Heart left ventricle (tissue), 16 donors: ENCODE results near the gene SPSB3. TPM values are rescaled to one million over a fixed set of nuclear protein-coding genes. Genes with fewer than 3 reads are reported as not detected.

Source experiments
- ATAC-seq, 4 donors: fragments of 200-7000 bp; cut with Tn5 transposase; one replicate each; pipeline ENCODE4 v1.9.1; 2020 to 2022; ENCODE audit warnings: moderate library complexity in 4 of 4, mild to moderate bottlenecking in 3 of 4, moderate number of reproducible peaks in 1 of 4
- DNase-seq, 5 donors: peaks; one replicate each; pipeline ENCODE4 v3.0.0-alpha.2; 2020
- H3K27ac ChIP-seq, 12 donors: fragments of 200-600 bp; sonication (generic) in 4 of 12; one replicate each; pipeline versions ENCODE4 v1.5.0 to v1.8.0; 2016 to 2022; ENCODE audit warnings: mild to moderate bottlenecking in 2 of 12
- H3K27me3 ChIP-seq, 9 donors: fragments of 200-600 bp; sonication (generic) in 2 of 9; one replicate each; pipeline versions ENCODE4 v1.5.1 to v1.8.0; 2016 to 2022; ENCODE audit warnings: mild to moderate bottlenecking in 3 of 9
- H3K36me3 ChIP-seq, 9 donors: fragments of 200-600 bp; sonication (generic) in 2 of 9; one replicate each; pipeline versions ENCODE4 v1.5.0 to v1.8.0; 2018 to 2022; ENCODE audit warnings: mild to moderate bottlenecking in 2 of 9
- H3K4me1 ChIP-seq, 12 donors: fragments of 200-600 bp; sonication (generic) in 4 of 12; one replicate each; pipeline versions ENCODE4 v1.5.0 to v1.8.0; 2016 to 2022; ENCODE audit warnings: mild to moderate bottlenecking in 3 of 12
- H3K4me3 ChIP-seq, 12 donors: fragments of 200-600 bp; sonication (generic) in 4 of 12; one replicate each; pipeline versions ENCODE4 v1.5.0 to v1.8.0; 2017 to 2022; ENCODE audit warnings: mild to moderate bottlenecking in 9 of 12, moderate library complexity in 4 of 12
- H3K9me3 ChIP-seq, 12 donors: fragments of 200-600 bp; sonication (generic) in 4 of 12; one replicate each; pipeline versions ENCODE4 v1.5.0 to v1.8.0; 2016 to 2022; ENCODE audit warnings: mild to moderate bottlenecking in 1 of 12
- CTCF ChIP-seq, 12 donors: fragments of 200-600 bp; sonication (generic) in 4 of 12; IDR thresholded peaks; one replicate each; pipeline versions ENCODE4 v1.5.0 to v1.8.0; 2018 to 2022; ENCODE audit warnings: antibody characterized with exemption in 12 of 12, mild to moderate bottlenecking in 5 of 12
- POLR2A ChIP-seq, 2 donors: fragments of 450-650 bp; IDR thresholded peaks; one replicate each; pipeline ENCODE4 v1.6.1; 2017; ENCODE audit warnings: antibody characterized with exemption in 2 of 2, mild to moderate bottlenecking in 2 of 2, moderate library complexity in 2 of 2
- WGBS, 4 donors: extraction: QIAGEN DNeasy Blood & Tissue Kit in 2 of 4; methylation state at CpG; one replicate each; pipeline versions ENCODE4 v1.1.5 to v1.1.7; 2013 to 2018; 5-methylcytosine and 5-hydroxymethylcytosine counted together
- intact Hi-C, 10 donors: fragments of 100-400 bp; cut with DNase I; formaldehyde crosslinking; loops; one replicate each; pipeline versions ENCODE4 v1.11.1 to v1.14.2; 2022
- polyA plus RNA-seq, 2 donors: library from polyadenylated mRNA; stranded (reverse); fragments of 200-250 nt; gene quantifications; one replicate each; pipeline ENCODE4 v1.2.3, GENCODE V29; 2013
- total RNA-seq, 9 donors: library from RNA; depleted of rRNA in 2 of 9; stranded (reverse); fragments of >200 nt in 2 of 9; fragmentation: NEBNext Ultra II Directional in 3 of 9; extraction: Animal tissue kit (Norgen Biotek cat#: 25700) in 3 of 9; gene quantifications; one replicate each; pipeline versions ENCODE4 v1.1.0 to v1.2.4, GENCODE V29; 2016 to 2023
- donor health status: ischemic (EF 13 %, LVEDD 7.1; RV severe dilation, severe dysfunction).
- donor health status: healthy with polysubstance abuse.
- donor health status: DM: no; HTN: yes; CAD: no.
- donor health status: DM: no; HTN: no; CAD: no.
- donor health status: ischemic (EF 25% LVEDD 6.9; RV normal size, moderate dysfunction).
- donor health status: ischemic (EF 25% LVEDD 5.7; RV mildly dilated, moderate dysfunction).
- donor health status: healthy.
- donor health status: DM: yes; HTN: yes; CAD: no.
- donor health status: ischemic (EF 35%, LVEDD 5.7; RV mildly dilated, moderate dysfunction).
- donor health status: nonischemic (EF 11% LVEDD 7.7; RV severe dilation, severe dysfunction).
- donor health status: DM: yes; HTN: yes; CAD: no.
- donor health status: PGD.
- donor health status: ischemic (EF 29% LVEDD 5.4; RV normal size, mild dysfunction).
- donor health status: nonischemic (EF 23%, LVEDD 6.1; RV moderate dilation, normal function).

SPSB3 gene
- total and polyA plus RNA-seq, 11 donors: 25.8 to 100 (median 32.4) TPM

GRCh38 chr16:1764971-1765370 lies 17.4 kb downstream of the SPSB3 start:
- Histone ChIP-seq H3K27ac (no peak overlapping the region), H3K4me1 (peaks cover 0 to 5% (median 2%) of the 10 kb centered on the region in 12 donors), H3K4me3 (no peak overlapping the region), H3K9me3 (no peaks in the 10 kb centered on the region), H3K27me3 (no peaks in the 10 kb centered on the region), H3K36me3 (peaks cover 0 to 95% (median 82%) of the 10 kb centered on the region in 9 donors)
- ATAC-seq (no peak), DNase-seq (no peak)
- intact Hi-C loops: no loop called here
- TF ChIP-seq POLR2A (IDR thresholded peaks at IDR 0.05) (no peak), CTCF (IDR thresholded peaks at IDR 0.05) (no peak)
- WGBS, 4 donors: 93 to 94% (median 93%) methylated on average over 12 to 21 of the region's 21 CpGs

GRCh38 chr16:1763521-1764511 lies 18.6 kb downstream of the SPSB3 start:
- Histone ChIP-seq H3K4me1 (no peaks in the 10 kb centered on the region), H3K27me3 (no peaks in the 10 kb centered on the region), H3K36me3 (peaks cover 0 to 95% (median 85%) of the 10 kb centered on the region in 9 donors), H3K4me3 (no peak overlapping the region), H3K27ac (no peak overlapping the region), H3K9me3 (no peaks in the 10 kb centered on the region)
- ATAC-seq: peak in 1 of 4 donors; percentile 7
- intact Hi-C loops: no loop called here
- WGBS, 4 donors: 73 to 80% (median 80%) methylated on average over 59 to 81 of the region's 81 CpGs
- TF ChIP-seq CTCF (IDR thresholded peaks at IDR 0.05) (peak in 9 of 12 donors; percentile 11 to 47 (median 30)), POLR2A (IDR thresholded peaks at IDR 0.05) (no peak)
- DNase-seq: no peak

GRCh38 chr16:1762879-1763520 lies 19.4 kb downstream of the SPSB3 start:
- Histone ChIP-seq H3K36me3 (peaks cover 0 to 92% (median 84%) of the 10 kb centered on the region in 9 donors), H3K4me3 (no peak overlapping the region), H3K27ac (no peak overlapping the region), H3K27me3 (no peaks in the 10 kb centered on the region), H3K4me1 (no peaks in the 10 kb centered on the region), H3K9me3 (no peaks in the 10 kb centered on the region)
- TF ChIP-seq CTCF (IDR thresholded peaks at IDR 0.05) (no peak), POLR2A (IDR thresholded peaks at IDR 0.05) (no peak)
- DNase-seq (peak in 1 of 5 donors; percentile 4), ATAC-seq (no peak)
- intact Hi-C loops: no loop called here
- 85 to 92% (median 87%) methylated on average over 9 to 24 of the region's 24 CpGs for WGBS, 4 donors
